GM18873 (cell line): ENCODE data around the gene LCN9.

ENCODE experiments used
- ATAC-seq: cut with Tn5 transposase; IDR thresholded peaks from one replicate; pipeline ENCODE4 v1.9.1; 2021; ENCODE audit warnings: mild to moderate bottlenecking, moderate library complexity, moderate number of reproducible peaks; ENCODE audit not compliant: unreplicated experiment, low FRiP score

The LCN9 gene

DNA sequence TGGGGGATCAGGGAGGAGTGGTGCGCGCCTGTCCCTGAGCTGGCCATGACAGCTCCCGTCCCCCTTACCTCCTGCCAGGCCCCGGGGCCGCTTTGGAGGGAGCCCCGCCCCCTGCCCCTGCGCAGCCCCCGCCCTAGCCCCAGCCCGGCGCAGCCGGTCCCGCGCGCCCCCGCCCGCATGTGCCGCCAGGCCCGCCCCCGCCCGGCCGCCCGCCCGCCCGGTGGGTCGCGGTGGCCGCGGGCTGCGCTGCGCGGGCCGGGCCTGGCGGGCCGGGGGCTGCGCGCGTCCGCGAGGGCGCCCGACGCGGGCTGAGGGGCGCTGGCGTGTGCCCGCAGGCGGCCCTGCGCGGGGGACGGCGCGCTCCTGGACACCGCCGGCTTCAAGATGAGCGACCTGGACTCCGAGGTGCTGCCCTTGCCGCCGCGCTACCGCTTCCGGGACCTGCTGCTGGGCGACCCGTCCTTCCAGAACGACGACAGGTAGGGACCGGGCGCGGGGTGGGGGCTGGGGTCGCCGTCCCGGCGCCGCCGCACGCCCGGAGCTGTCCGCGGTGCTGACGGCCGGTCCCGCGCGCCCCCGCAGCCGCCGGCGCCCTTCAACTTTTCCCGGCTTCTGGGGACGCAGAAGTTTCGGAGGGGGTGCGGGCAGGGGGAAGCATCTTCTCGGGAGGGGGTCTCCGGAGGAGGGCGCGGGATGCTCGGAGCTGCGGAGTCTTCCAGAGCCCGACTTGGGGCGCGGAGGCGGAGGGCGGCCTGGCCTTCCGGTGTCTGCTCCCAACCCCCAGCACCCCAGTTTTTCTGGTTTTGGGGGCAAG, 51.3 kb downstream of the LCN9 start:
- no peak for ATAC-seq

DNA sequence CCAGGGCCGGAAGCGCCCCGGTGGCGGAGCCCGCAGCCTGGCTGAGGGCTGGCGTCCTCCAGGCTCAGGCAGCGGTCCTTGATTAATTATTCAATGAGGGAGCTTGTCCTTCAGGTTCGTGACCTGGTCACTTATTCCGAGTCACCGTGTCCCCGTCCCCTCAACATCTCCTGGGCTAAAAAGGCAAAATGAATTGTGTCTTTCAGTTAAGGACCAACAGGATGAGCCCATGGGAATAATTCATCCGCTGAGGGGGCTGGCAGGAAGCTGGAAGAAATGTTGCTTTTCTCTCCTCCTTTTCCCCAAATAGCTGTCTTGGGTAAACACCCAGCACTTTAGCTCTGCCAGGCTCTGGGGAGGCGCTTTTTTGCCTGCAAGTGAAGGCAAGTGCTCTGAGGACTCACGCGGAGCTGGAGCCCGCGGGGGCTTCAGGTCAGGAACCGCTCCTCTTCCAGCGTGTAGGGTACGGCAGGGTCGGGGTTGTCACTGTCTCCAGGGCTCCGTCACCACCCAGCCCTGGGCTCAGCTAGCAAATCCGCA, 52.0 kb downstream of the LCN9 start:
- no peak for ATAC-seq

DNA sequence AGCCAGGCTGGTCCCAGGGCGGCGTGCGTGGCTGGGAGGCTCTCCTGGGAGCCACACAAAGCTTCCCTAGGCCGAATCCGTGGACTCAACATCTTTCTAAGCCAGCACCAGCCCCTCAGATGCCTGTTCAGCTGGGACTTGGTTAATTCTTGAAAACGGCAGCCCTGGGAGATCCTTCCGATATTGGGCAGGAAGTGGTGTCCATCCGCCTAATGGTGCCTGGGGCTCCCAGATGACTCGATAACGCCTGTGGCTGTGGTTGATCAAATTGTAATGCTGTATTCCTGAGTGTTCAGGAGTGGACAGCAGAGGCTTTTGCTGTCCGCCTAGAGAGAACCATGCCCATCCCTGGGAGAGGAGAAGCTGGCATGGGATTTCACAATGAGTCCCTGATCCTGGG, 52.9 kb downstream of the LCN9 start:
- no peak for ATAC-seq
